Stimulated activated CD4-positive, alpha-beta T cell treated with anti-CD3 and anti-CD28 coated beads, TNF-alpha, amount 100 ng/mL, for 4 hours (primary cell): ENCODE results near the gene ITGB2.
A peak's percentile ranks its signal among the peaks of the same experiment; 100 is the strongest.

Experiments used
- DNase-seq, 3 experiments: peaks; one replicate each; pipeline ENCODE4 v3.0.0-alpha.2; 2020; ENCODE audit warnings: low read depth in 3 of 3

ITGB2 gene

DNA sequence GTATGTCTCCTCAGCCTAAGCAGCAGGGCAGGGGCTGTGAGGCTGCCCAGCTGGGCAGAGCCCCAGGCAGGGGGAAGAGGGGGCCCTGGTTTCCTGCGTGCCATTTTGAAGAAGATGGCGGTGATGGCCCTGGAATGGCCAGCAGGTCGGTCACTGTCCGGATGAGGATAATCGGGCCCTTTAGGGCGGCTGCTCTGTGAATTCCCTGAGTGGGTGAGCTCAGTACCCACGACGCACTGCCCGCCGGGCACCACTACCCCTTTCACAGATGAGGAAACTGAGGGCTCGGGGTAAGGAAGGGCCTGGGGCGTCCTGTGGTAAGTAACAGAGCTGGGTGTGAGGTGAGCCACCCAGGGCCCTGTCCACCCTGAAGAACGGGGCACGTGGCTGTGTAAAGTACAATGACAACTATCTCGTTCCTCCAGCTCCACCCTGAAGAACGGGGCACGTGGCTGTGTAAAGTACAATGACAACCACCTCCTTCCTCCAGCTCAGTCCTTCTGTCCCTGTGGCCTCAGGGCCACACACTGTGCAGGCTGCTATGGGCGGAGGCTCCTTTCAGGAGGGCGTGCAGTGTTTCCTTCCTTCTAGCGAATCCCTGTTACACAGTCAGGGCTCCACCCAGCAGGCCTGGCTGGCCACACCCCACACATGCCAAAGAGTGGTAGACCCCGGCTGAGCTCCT lies 23.2 kb downstream of the ITGB2 start:
- DNase-seq: no peak

DNA sequence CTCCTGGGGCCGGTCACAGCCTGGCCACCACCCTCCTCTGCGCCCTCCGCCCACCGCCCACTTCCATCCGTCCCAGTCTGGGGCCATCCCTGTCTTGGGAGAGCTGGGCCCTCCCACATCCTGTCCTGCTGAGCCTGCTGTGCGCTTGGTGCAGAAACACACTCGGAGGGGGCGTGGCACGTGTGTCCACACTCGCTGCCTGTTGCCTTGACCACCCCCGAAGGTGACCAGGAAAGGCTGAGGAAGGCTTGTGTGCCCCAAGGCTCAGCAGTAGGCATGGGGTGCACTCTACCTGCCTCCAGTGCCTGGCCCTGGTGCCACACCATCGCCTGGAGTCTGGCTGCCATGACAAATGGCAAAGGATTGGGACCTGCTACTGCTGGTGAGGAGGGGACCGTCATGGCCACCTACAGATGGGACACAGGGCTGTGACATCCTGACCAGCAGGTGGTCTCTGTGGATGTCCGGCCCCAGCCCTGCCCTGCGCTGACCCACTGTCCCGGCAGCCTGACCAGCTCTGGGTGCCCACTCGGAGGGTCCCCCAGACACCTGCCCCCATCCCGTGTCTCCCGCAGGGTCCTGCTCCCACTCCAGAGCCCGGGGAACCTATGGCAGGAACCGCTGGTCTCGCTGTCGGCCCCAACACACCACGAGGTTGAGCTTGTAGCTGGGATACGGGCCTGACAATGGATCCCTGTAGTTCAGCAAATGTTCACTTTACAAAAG lies 24.0 kb downstream of the ITGB2 start:
- DNase-seq: no peak

DNA sequence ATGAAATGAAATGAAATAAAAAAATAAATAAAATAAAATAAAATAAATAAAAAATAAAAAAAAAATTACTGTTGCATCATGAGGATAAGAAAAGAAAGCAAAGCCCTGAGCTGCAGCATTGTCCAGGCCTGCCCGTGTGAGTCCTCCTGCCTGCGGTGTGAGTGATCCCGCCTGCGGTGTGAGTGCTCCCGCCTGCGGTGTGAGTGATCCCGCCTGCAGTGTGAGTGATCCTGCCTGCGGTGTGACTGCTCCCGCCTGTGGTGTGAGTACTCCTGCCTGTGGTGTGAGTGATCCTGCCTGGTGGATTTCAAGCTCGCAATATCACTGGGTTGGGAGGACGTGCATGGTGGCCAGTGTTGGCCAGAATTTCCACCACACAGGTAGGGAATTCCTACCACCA lies 24.8 kb downstream of the ITGB2 start:
- no peak for DNase-seq

DNA sequence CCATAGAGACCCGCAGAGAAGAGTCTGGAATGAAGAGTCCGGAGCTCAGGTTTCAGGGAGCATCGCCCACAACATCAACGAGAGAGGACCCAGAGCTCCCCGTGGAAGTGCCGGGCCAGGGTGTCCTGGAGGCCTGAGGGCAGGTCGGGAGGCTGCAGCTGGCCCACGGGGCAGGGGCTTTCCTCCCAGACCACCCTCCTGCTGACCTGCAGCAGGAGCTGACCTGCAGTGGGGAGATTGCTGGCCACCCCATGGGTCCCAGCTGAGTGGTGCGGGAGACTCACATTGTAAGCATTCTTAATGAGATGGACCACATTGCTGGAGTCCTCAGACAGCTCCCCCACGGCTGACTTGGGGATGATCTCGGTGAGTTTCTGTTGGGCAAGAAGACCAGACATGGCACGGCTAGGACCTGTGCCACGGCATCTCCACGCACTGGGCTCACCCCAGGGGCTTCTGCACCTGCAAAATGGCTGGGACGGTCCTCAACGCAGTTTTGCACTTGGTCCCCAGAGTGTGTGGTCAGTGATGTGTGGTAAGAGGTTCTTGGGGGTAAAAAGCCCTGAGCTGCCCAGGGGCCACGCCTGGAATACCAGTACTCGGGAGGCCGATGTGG lies 25.9 kb downstream of the ITGB2 start:
- no peak for DNase-seq

DNA sequence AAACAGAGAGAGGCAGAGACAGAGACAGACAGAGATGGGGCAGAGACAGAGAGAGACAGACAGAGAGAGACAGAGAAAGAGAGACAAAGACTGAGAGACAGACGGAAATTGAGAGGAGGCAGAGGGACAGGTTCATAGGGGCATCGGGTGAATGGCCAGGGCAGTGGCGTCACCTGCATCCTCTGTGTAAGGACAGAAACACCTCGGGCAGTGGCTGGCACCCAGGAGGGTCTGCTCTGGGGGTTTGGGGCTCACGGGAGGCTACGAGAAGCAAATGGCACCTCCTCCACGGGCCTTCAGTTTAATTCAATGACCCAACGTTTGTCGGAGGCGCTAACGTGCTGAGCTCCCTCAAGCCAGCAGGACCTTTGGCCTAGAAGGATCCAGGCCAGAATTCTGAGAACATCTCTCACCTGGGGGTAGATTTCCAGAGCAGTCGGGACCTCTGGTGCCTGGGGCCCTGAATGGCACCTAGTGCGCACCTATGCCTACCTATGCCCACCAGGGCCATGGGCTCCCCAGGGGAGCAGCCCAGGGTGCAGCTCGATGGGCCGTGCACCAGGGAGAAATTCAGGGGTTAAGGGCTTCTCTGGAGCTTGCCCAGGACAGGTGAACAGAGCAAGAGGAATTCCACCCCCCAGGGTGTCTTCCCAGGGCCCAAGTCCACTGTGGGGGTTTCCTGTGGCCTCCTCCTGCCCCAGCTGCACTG lies 26.6 kb downstream of the ITGB2 start:
- no peak for DNase-seq

DNA sequence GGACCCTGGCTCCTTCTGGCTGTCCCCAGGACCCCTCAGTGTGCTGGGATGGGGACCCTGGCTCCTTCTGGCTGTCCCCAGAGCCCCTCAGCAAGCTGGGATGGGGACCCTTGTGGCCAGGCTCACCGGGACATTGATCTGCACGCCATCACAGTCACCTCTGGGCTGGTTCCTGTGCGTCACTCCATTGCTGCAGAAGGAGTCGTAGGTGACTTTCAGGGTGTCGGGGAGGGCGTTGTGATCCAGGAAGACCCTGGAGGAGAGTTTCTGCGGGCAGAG lies 27.5 kb downstream of the ITGB2 start:
- no peak for DNase-seq

DNA sequence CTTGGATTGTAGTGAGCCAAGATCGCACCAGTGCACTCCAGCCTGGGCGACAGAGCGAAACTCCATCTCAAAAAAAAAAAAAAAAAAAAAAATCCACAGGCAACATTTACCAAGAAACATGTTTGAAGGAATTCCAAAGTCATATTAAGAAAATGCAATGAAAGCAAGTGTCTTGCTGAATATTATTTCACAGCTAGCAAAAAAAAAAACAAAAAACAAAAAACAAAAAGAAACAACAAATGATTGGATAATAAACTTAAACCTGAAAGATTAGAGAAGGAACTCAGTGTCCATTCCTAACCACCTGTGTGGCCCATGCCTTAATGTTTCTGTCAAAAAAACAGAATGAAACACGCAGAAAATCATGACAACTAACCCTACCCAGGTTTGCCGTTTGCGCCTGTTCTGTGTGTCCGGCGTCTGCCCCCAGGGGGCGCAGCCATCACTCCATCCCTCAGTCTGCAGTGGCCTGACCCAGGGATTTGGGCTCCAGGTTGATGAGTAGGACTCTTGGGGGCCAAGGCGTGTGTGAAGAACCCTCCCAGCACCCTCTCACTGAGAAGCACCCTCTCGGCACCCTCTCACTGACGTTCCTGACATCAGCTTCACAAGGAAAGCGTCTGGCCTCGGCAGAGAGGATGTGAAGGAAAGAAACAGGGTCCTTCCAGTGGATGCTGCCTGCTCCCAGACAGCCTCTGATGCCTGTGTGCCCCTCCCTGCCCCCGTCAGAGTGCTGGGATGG lies 28.0 kb downstream of the ITGB2 start:
- peak; percentile 66 to 72 (median 69) for DNase-seq

DNA sequence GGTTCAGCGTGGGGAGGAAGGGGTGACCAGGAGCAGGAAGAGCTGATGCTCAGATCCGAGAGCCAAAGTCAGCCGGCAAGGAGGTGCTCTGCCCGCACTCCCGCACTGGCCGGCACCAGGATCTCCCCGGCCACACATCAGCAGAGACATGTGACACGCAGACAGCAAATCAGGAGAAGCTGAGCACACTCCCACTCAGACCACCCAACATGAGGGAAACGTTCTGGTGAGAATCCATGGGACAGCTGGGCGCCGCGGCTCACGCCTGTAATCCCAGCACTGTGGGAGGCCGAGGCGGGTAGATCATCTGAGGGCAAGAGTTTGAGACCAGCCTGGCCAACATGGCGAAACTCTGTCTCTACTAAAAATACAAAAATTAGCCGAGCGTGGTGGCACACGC lies 28.6 kb downstream of the ITGB2 start:
- no peak for DNase-seq

DNA sequence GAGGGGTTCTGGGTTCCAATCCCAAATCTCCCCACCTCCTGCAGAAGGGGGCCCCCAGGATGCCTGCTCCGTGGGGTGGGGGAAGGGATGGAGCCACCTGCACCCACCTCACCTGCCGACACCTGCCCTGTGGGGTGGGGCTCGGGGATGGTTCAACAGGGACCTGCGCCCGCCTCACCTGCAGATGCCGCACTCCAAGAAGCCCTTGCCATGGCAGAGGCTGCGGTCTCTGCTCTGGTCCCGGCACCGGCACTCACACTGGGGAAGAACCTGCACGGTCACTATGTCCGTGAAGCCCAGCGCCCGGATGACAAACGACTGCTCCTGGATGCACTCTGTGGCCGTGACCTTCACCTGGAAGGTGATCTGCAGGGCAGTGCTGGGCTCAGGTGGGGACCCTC lies 29.1 kb downstream of the ITGB2 start:
- DNase-seq: no peak

DNA sequence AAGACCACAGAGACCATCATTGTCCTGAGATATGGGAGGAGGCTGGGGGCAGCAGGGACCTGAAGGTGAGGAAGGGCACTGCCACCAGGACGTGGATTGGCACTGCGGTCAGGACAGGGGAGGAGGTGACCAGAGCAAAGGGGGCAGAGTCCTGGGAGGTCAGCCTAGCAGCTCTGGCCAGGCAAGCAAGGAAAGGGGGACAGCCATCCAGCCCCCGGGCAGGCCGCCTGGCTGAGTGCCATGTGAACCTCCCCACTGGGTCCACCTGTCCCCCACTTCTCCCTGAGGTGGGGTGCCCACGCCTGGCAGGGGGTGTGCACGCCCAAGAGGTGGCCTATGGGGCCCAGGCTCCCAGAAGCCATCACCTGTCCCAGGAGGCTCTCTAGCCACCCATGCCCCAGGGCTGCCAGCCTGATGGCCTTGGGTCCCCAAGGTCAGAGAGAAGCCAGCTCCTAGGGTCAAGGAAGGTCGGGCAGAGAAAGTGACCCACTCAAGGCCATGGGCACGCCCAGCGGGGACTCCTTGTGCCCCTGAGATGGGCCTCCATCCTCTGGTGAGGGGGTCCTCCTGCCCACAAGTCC lies 29.6 kb downstream of the ITGB2 start:
- no peak for DNase-seq

DNA sequence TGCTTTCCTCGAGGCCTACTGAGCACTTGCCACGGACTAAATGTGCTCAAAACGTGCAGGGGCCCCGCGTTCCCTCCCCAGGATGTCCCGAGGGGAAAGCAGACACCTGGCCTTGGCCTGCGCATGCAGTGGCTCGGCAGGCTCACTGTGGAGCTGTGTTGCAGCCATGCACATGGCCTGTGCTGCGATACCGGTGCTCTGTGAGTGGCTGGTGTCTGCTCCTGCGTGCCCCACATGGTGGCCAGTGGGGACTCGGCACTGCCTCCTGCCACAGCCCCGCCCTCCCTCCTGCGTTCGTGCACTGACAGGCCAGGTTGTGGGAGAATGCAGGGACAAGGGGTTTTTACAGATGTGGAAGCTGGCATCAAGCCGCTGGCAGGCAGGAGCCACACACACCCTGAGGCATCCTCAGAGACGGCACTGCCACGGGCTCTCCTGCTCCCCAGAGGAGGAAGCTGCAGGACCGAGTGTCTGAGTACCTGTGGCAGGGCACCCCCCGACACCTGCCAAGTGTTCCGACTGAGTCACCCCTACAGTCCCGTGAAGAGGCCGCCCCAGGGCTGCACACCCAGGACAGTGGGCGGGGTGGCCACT lies 30.3 kb downstream of the ITGB2 start:
- DNase-seq: no peak

DNA sequence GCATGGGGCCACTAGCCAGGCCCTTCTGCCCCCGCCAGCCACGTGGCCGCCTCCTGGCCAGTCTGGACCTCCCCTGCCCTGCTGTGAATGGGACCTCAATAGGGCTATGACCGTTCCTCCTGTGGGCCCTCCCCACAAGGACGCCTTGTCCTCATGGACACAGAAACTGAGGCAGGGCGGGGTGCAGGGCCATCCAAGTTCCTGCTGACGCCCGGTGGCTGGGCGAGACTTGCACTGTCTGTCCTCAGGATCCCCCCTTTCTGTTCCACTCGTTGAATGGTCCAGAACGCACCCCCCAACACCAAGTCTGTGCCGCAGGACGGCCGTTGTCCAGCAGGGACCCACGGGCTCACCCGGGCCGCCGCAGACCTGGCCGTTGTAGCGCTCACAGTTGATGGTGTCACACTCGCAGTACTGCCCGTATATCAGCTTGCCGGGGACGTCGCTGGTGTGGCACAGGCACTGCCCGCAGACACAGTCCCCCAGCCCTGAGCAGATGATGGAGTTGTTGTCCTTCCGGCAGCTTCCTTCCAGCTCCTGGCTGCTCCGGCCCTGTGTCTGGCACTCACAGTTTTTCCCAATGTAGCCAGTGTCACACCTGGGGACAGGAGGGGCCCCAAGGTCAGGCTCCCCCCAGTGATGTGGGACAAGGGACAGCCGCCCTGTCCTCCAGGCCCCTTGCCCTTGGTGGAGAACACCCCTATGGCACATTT lies 30.9 kb downstream of the ITGB2 start:
- no peak for DNase-seq

DNA sequence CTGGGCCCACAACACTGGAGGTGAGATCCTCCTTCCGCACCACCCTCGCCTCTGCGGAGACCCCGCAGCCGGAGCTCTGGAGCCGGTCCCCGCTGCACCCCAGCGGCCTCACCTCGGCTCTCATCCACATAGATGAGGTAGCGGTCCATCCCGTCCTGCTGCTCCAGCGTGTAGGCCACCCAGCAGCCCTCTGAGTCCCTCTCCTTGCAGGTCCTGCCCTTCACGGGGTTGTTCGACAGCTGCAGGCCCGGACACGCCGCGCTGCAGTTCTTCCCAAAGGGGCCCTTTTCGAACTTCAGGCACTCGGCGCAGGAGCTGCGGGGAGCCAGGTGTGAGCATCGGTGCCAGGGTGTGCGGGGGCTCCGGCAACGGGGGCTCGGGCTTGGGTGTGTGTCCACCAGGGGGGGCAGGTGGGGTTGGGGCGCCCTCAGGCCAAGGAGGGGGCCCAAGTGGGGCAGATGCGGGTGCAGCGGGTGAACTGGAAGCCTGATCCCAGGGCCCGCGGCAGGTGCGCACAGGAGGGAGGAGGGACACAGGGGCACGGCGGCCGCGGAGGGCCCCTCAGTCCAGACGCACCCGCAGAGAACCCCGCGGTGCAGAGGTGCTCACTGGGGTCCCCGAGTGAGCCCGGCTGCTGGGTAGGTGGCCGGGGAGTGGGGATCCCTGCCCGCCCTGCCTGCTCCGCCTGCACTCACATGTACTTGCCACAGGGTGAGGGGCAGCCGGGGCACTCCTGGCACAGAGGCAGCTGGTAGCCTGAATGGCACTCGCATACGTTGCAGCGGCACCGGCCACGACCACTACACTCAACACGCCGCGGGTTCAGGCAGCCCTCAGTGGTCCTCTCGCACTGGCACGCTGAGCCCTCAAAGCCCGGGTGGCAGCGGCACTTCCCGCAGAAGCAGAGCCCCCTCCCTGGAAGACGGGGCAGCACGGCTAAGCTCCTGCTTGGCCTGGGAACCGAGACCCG lies 31.8 kb downstream of the ITGB2 start:
- DNase-seq: no peak

DNA sequence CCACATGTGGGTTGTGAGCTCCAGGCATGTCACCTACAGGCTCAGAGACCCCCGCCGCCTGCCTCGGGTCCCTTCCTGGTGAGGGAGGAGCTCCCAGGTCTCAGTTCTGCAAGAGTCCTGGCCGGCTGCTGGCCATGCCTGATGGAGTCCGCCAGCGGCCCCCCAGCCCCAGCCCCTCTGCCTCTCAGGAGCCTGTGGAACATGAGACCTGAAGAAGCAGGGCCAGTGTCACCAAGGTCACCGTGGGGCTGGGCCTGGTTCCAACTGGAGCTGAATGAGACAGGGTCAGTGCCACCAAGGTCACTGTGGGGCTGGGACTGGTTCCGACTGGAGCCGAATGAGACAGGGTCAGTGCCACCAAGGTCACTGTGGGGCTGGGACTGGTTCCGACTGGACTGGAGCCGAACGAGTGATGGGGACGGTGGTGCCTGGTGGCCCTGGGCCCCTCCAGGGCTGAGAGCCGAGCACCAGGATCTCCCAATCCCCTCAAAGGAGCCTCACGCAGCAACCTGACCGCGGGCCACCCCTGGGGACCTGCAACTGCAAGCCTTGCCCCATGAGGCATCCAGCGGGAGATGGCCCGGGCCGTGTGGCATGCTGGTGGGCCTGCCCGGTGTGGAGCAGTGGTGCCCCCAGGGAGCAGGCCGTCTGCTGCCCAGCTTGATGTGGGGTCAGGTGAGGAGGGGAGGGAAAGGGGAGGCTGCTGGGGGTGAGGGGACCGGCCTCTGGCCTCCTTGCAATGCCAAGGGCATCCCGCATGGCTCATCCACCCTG lies 32.7 kb downstream of the ITGB2 start:
- no peak for DNase-seq

DNA sequence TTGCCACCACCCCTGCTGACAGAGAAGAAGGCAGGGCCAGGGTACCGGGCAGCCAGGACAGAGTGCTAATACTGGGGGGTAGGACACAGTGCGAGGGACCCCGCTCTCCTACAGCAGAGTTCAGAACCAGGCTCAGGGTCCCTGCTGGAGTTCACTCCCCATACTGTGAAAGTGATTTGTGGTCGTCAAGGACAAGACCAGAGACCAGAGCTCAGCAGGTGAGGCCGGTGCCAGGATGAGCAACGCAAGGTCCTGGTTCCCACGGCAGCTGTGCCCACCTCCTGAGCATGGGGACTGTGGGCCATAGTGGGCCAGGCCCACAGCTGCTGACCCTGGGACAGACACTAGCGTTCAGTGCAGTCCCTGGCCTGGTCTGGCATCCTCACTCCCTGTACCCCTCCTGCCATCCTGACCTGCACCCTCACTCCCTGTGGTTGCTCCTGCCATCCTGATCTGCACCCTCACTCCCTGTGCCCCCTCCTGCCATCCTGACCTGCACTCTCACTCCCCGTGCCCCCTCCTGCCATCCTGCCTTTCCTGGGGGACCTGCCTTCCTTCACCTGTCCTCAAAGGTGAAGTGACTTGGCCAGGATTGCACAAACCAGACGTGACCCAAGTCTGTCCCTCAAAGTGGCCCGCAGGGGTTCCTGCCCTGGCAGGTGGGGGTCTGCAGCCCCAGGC lies 33.4 kb downstream of the ITGB2 start:
- DNase-seq: no peak

DNA sequence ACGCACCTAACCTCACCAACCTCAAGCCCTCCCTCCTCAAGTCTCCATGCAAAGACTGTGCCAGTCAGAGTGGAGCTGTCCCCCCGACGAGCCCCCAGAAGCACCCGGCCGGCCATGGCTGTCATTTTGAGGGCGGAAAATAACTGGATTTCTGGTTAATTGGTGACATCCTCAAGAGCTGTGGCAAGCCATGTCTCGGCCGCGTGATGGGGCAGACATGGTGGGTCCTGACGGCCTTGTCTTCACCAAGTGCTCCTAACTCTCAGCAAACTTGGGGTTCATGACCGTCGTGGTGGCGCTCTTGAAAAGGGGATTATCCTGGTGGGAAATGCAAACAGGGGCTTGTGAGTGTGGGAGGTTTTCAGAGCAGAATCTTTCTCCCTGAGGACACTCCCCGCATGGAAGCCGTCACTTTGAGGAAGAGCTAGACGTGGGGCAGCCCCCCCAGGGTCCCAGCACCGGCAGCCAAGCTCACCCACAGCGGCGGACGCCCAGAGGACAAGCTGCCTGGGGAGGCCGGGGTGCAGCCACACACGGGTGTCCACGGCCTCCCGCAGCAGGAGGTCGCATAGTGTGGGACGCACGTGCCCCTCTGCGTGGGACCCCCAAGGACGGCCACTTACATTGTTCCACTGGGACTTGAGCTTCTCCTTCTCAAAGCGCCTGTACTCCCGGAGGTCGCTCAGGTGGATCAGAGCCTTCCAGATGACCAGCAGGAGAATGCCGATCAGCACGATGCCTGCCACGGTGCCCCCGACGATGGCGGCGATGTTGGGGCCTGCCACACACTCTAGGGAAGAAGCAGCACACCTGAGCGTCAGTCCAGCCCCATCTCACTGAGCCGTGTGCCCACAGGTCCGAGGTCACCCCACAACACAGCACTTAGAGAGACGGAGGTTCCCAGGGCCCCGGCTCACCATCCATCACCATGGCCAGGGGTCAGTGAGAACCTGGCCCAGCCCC lies 34.3 kb downstream of the ITGB2 start:
- no peak for DNase-seq

DNA sequence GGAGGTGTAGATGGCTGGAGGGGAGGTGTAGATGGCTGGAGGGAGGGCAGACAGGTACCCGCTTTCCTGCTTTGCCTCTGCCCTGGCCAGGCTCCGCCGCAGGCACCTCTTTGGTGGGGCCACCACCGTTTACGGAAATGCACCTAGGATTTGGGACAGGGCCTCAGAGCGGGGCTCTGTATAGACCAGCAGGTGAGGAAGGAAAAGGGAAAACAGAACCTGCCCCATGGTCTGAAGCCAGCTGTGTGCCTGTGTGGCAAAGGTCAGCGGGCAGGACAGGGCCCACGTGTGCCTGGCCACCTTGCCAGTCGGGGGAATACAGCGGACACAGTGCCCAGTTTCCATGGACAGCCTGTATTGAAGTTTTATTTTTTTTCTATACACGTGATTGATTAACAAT lies 35.1 kb downstream of the ITGB2 start:
- DNase-seq: no peak
